Measurements from ENCODE around the gene PAQR4.
"Not testable (repeated sequence)": the region's sequence is repeated elsewhere in the genome, so short reads cannot be mapped to it uniquely, and the experiment has no call there.

The PAQR4 gene

DNA sequence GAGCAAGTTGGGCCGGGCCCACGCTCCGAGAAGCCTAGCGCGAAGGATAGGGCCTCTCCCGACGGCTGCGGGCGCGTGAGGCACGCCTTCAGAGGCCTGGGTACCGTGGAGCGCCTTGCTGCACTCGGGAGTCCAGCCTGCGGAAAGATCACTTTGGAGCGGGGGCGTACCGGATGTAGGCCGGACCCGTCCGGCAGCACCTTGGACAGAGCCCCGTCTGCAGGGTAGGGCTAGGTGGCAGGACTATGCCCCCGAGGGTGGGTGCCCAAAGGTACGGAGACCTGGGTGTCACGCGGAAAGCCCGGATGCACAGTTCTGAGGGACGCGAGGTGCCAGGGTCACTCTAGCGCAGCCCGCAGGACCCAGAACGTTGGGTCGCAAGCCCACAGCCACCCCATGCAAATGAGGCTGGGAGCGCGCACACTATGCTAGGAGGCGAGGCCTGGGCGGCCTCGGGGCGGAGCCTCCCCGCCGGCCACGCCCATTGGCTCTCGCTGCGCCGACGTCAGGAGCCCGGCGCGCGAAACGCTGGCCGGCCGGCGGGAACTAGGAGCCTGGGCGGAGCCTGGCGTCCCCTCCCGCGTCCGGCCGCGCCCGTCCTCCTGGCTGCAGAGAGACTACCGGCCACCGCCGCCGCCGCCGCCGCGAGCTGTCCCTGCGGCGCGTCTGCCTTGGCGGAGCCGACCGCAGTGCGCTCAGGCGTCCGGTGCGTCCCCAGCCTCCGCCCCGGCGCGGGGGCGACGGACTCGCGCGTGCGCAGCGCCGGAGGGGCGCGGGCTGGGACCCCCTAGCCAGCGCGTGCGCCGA is at the start of gene PAQR4:
TSS of gene PAQR4 (plus strand) at position 611 of the 807 bp plus-strand sequence. CDS start 327 bp downstream, outside the sequence.
- peak; percentile 48 to 49 for DNase-seq (ENCODE audit: low read depth in 2 of 2)

DNA sequence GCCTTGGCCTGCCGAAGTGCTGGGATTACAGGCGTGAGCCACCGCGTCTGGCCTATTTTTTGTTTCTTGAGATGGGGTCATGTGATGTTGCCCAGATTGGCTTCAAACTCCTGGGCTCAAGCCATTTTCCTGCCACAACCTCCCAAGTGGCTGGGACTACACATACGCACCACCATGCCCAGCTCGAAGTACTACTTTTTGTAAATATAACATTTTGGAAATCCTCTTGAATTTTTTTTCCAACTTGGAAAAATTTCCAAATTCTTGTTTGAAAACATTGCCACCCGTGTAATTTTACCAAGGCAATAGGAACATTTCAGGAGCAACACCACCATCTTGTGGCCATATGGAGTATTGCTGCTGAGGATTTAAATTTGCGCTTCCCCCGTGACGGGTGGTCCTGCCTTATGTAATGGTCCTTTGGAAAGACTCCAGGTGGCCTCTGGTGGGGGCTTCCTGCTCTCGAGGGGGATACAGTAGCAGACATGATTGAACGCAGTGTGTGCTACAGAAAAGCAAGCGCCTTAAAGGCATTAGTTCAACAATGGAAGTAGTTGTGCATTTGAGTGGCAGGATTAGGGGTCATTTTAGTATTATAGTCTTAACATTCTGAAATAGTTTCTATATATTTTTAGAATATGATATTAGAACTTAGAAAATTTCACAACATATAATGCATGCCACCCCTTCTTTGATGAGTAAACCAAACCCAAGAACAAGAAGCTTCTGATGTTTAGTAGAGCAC is 49.5 kb upstream of the PAQR4 start:
- peak in 1 of 2 donors; percentile 44 for DNase-seq (ENCODE audit: low read depth in 2 of 2)

- no peak for DNase-seq (ENCODE audit: low read depth in 2 of 2)
Observed at GRCh38 chr16:2923481-2923880, 45.7 kb upstream of the PAQR4 start.

DNA sequence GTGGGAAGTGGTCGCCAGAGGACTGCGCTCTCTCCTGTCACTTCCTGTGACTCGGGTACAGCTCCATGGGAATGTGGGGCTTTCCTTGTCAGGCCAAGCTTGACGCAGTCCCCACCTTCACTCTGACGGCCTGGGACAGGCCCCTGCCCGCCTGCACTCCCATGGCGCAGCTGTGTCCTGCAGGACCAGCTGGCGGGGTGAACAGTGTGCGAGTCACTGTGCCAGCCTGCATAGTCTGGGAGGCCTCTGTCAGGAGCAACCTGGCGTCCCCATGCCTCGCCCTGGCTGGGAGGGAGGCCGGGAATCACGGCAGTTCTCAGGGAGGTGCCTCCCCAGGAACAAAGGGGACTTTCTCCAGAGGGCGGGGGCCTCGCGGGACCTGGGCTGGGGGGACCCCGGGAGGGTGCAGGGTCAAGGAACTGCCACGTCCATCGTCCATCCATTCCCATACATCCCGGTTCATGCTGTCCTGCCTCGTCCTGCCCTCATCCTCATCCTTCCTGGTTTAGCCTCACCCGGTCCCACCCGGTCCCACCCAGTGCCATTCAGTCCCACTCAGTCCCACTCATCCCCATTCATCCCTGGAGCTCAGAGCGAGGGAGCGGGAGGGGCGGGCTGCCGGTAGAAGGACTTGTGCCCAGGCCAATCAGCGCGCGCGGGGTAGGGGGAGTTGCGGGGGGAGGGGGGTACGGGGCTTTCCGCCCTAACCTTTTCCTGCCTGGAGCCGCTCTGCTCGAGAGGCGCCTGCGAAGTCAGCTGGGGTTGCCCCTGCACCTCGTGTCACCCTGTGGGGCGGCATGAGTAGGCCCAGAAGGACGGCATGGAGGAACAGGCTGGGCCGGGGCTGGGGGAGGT is 44.0 kb upstream of the PAQR4 start:
- DNase-seq (ENCODE audit: low read depth in 2 of 2): no peak

DNA sequence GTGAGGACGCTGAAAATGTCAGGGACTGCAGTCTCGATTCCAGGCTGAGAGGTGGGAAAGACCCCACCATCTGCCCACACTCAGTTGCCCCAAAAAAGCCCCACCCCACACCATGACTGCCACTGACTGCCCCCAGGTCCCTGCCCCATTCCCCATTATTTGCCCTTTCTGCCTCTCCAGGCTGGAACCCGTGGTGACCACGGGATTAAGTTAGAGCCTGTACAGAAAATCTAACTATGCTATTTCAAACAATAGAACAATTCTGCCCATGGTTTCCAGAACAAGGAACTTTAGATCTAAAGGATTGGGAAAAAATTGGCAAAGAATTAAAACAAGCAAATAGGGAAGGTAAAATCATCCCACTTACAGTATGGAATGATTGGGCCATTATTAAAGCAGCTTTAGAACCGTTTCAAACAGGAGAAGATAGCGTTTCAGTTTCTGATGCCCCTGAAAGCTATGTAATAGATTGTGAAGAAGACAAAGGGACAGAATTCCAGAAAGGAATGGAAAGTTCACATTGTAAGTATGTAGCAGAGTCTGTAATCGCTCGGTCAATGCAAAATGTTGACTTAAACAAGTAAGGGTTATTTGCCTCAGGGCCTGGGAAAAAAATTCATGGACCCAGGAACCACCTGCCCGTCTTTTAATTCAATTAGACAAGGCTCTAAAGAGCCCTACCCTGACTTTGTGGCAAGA is 43.0 kb upstream of the PAQR4 start:
- DNase-seq (ENCODE audit: low read depth in 2 of 2): no peak

- no peak for DNase-seq (ENCODE audit: low read depth in 2 of 2)
Observed at GRCh38 chr16:2926650-2926999, 42.5 kb upstream of the PAQR4 start.

DNA sequence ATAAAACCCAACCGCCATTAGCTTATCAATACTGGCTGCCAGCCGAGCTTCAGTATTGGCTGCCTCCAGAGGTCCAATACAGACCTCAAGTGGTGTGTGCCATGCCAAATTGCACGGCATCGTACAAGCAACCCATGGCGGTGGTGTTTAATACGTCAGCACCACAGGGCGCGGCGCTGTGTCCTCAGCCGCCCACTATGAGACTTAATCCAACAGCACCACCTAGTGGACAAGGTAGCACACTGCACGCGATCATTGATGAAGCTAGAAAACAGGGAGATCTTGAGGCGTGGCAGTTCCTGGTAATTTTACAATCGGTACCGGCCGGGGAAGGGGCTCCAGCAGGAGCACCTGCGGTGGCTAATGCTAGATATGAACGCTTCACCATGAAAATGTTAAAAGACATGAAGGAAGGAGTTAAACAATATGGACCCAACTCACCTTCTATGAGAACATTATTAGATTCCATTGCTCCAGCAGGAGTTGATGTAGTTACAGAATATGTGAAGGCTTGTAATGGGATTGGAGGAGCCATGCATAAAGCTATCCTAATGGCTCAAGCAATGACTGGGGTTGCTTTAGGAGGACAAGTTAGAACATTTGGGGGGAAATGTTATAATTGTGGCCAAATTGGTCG is 42.0 kb upstream of the PAQR4 start:
- DNase-seq (ENCODE audit: low read depth in 2 of 2): peak; percentile 68 to 76

- DNase-seq (ENCODE audit: low read depth in 2 of 2): not testable (repeated sequence)
Observed at GRCh38 chr16:2928151-2928550, 41.0 kb upstream of the PAQR4 start.

DNA sequence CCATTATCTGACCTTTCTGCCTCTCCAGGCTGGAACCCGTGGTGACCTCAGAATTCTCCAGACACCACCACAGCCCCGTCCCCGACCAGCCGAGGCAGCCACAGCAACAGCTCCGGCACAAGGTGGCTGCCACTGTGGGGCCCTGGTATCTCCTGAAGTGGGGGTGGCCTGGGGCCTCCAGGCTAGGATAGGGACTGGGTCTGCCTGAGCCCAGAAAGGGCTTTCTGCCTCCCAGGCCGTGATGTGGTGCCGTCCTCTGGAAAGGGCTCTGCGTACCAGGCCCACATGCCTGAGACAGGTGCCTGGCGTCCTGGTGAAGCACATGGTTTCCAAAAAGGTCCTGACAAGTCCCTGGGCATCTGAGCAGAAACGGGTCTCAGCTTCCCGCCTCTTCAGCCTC is 40.4 kb upstream of the PAQR4 start:
- DNase-seq (ENCODE audit: low read depth in 2 of 2): no peak

DNA sequence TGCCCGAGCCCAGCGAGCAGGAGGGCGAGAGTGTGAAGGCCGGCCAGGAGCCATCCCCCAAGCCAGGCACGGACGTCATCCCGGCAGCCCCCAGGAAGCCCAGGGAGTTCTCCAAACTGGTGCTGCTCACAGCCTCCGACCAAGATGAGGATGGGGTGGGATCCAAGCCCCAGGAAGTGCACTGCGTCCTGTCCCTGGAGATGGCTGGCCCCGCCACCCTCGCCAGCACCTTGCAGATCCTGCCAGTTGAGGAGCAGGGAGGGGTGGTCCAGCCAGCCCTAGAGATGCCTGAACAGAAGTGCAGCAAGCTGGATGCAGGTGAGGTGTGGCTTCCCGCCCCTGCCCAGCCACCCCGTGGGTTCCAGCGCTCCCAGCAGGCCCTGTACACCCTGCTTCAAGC is 39.5 kb upstream of the PAQR4 start:
- no peak for DNase-seq (ENCODE audit: low read depth in 2 of 2)

DNA sequence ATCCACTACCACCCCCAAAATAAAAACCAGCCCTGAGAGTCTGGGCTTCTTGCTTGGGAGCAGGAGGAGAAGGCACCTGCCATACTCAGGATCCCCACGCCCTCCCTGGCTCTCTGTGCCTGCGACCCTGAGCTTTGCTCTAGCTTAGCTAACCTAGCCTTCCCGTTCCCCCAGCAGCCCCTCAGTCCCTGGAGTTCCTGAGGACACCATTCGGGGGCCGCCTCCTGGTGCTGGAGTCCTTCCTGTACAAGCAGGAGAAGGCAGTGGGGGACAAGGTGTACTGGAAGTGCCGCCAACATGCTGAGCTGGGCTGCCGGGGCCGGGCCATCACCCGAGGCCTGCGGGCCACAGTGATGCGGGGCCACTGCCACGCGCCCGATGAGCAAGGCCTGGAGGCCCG is 38.9 kb upstream of the PAQR4 start:
- no peak for DNase-seq (ENCODE audit: low read depth in 2 of 2)

DNA sequence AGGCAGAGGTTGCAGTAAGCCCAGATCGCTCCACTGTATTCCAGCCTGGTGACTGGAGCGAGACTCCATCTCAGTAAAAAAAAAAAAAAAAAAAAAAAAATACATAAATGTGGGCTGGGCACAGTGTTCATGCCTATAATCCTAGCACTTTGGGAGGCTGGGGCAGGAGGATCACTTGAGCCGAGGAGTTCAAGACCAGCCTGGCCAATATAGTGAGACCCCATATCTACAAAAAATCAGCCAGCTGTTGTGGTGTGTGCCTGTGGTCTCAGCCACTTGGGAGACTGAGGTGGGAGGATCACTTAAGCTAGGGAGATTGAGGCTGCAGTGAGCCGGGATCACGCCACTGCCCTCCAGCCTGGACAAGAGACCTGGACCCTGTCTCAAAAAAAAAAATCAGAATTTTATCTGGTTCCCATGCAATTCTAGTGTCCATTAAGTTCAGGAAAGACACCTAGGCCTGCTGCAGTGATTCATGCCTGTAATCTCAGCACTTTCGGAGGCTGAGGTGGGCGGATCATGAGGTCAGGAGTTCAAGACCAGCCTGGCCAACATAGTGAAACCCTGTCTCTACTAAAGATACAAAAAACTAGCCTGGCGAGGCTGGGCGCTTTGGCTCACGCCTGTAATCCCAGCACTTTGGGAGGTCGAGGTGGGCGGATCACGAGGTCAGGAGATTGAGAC is 37.8 kb upstream of the PAQR4 start:
- DNase-seq (ENCODE audit: low read depth in 2 of 2): not testable (repeated sequence)

- DNase-seq (ENCODE audit: low read depth in 2 of 2): no peak
Observed at GRCh38 chr16:2933136-2933535, 36.0 kb upstream of the PAQR4 start.

GRCh38 chr16:2933701-2934100 is 35.4 kb upstream of the PAQR4 start:
- no peak for DNase-seq (ENCODE audit: low read depth in 2 of 2)

GRCh38 chr16:2934450-2934849 is 34.7 kb upstream of the PAQR4 start:
- DNase-seq (ENCODE audit: low read depth in 2 of 2): no peak

DNA sequence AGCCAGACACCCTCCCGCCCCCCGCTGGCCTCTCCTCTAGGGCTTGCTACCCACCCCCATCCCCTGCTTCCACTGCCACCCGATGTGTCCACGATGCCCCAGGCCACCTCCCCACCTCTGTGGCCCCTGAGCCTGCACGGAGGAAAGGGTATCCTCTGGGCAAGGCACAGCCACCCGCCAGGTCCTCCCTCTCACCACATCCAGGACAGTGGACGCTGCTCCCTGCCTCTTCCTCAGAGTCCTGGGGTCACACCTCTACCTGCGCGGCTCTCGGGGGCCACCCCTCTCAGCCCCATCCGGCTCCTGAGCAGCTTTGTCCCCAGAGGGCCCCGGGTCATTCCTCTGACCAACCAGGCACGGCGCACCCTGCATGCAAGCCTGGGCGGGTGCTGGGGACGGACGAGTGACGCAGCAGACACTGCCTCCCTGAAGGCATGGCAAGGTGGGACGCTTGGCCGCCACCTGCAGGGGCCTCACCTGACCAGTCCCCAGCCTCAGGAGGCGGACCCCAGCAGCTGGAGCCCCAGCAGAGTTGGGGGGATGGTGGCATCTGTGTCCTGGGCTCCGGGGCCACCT is 32.6 kb upstream of the PAQR4 start:
- DNase-seq (ENCODE audit: low read depth in 2 of 2): no peak

GRCh38 chr16:2937170-2937569 is 32.0 kb upstream of the PAQR4 start:
- no peak for DNase-seq (ENCODE audit: low read depth in 2 of 2)

GRCh38 chr16:2938206-2938605 is 30.9 kb upstream of the PAQR4 start:
- no peak for DNase-seq (ENCODE audit: low read depth in 2 of 2)

DNA sequence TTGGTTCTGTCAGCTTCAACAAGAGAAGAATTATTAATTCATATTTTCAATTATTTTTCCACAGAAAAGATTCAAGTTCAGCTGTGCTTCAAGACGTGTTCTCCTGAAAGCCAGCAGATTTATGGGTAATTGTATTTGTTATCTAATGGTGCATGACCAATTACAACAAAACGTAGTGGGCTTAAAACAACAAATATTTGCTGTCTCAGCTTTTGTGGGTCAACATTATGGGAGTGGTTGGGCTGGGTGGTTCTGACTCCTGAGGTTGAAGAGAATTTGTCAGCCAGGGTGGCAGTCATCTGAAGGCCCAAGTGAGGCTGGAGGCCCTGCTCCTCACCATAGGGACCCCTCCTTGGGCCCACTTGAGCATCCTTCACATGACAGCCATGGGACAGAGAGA is 29.2 kb upstream of the PAQR4 start:
- DNase-seq (ENCODE audit: low read depth in 2 of 2): no peak

DNA sequence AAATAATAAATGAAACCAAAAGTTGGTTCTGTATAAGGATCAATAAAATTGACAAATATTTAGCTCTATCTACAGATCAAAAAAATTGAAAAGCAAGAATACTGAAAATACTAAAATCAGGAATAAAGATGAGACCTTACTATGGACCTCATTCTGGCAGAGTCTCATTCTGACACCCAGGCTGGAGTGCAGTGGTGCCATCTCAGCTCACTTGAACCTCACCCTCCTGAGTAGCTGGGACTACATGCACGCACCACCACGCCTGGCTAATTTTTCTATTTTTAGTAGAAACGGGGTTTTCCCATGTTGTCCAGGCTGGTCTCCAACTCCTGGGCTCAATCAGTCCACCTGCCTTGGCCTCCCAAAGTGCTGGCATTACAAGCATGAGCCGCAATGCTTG is 27.1 kb upstream of the PAQR4 start:
- DNase-seq (ENCODE audit: low read depth in 2 of 2): no peak

Data from stimulated activated CD8-positive, alpha-beta memory T cell treated with anti-CD3 and anti-CD28 coated beads, Interleukin-7, amount 100 ng/mL, for 1 hour (primary cell).